Measurements from ENCODE around the gene BRIP1. TPM values are rescaled to one million over a fixed set of nuclear protein-coding genes. Genes with fewer than 3 reads are reported as not detected.

Gene BRIP1
- total RNA-seq, 4 donors from 2014 or later, result 0.80 to 2.4 (median 0.93) TPM

DNA sequence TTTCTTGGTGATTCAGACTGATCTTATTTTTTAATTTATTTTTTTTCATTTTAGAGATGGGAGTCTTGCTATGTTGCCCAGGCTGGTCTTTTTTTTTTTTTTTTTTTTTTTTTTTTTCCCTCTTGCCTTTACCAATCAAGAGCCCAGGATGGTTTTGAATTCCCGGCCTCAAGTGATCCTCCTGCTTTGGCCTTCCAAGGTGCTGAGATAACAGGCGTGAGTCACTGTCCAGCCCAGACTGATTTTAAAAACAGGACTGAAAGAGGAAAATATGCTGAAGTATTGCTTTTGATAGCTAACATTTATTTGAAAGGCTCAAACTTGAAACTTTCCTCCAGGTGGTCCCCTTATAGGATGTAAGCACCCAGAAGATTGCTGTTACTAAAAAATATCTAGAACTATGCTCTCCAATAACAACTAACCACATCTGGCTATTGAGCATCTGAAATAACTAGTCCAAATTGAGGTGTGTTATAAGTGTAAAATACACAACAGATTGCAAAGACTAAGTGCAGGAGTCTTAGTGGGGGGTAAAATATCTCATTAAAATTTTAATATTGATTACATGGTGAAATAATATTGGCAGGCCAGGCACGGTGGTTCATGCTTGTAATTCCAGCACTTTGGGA lies 15.8 kb upstream of the BRIP1 start:
- no peak for DNase-seq (ENCODE audit: low spot score in 2 of 2)
- intact Hi-C loops (cut with DNase I; ENCODE audit: low total_unique reads), result no loop called here
- H3K4me3 ChIP-seq (ENCODE audit: low read depth, poor library complexity, severe bottlenecking), result no peak overlapping the region
- TF ChIP-seq, protein P1, sequence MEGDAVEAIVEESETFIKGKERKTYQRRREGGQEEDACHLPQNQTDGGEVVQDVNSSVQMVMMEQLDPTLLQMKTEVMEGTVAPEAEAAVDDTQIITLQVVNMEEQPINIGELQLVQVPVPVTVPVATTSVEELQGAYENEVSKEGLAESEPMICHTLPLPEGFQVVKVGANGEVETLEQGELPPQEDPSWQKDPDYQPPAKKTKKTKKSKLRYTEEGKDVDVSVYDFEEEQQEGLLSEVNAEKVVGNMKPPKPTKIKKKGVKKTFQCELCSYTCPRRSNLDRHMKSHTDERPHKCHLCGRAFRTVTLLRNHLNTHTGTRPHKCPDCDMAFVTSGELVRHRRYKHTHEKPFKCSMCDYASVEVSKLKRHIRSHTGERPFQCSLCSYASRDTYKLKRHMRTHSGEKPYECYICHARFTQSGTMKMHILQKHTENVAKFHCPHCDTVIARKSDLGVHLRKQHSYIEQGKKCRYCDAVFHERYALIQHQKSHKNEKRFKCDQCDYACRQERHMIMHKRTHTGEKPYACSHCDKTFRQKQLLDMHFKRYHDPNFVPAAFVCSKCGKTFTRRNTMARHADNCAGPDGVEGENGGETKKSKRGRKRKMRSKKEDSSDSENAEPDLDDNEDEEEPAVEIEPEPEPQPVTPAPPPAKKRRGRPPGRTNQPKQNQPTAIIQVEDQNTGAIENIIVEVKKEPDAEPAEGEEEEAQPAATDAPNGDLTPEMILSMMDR (IDR thresholded peaks at IDR 0.05), result no peak
- TF ChIP-seq POLR2A (IDR thresholded peaks at IDR 0.05), result no peak
- 91 to 96% methylated on average over 3 of the region's 3 CpGs for WGBS, 2 donors

DNA sequence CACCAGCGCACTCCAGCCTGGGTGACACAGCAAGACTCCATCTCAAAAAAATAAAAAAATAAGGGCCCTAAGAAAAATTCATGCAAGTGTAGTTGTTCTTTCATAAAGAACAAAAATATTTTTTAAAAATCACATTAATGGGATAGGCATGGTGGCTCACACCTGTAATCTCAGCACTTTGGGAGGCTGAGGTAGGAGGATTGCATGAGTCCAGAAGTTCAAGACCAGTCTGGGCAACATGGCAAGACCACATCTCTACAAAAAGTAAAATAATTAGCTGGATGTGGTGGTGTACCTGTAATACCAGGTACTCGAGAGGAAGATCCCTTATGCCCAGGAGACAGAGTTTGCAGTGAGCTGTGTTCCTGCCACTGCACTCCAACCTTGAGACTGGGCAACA lies 15.2 kb upstream of the BRIP1 start:
- 72 to 97% methylated on average over 2 of the region's 2 CpGs for WGBS, 2 donors
- DNase-seq (ENCODE audit: low spot score in 2 of 2), result no peak
- intact Hi-C loops (cut with DNase I; ENCODE audit: low total_unique reads), result no loop called here
- TF ChIP-seq POLR2A (IDR thresholded peaks at IDR 0.05), result no peak
- TF ChIP-seq, protein P1 (IDR thresholded peaks at IDR 0.05), result no peak
- no peak overlapping the region for H3K4me3 ChIP-seq (ENCODE audit: low read depth, poor library complexity, severe bottlenecking)

DNA sequence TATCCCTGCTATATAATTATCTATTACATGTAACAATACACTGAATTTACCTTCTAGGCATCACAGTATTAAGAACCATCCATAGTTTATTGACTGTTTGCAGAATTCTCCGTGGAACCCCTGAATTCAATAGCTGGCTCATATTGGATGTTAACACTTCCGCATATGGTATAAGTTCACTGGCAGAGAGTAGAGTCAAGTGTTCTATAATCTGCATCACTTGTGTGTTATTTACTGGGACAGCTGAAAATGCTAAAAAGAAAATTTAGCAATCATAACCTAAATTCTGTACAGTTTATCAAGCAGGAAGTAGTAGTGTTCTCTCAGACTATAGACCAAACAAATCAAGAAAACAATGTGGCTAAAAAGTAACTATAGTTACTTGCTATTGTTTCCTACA lies 14.5 kb upstream of the BRIP1 start:
- intact Hi-C loops (cut with DNase I; ENCODE audit: low total_unique reads), result no loop called here
- H3K4me3 ChIP-seq (ENCODE audit: low read depth, poor library complexity, severe bottlenecking), result no peak overlapping the region
- WGBS, 2 donors, result 94 to 98% methylated on average over 2 of the region's 2 CpGs
- no peak for DNase-seq (ENCODE audit: low spot score in 2 of 2)
- no peak for TF ChIP-seq POLR2A (IDR thresholded peaks at IDR 0.05)
- TF ChIP-seq, protein P1 (IDR thresholded peaks at IDR 0.05), result no peak

DNA sequence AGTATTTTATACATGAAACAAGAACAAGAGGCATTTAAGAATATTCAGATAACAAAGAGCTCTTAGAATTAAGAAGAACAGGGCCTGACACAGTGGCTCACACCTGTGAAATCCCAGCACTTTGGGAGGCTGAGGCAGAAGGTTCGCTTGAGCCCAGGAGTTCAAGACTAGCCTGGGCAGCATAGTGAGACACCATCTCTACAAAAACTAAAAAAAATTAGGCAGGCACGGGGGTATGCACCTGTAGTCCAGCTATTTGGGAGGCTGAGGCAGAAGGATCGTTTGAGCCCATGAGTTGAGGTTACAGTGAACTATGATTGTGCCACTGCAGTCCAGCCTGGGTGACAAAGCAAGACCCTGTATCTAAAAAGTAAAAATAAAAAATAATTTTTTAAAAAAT lies 12.5 kb upstream of the BRIP1 start:
- no peak for DNase-seq (ENCODE audit: low spot score in 2 of 2)
- intact Hi-C loops (cut with DNase I; ENCODE audit: low total_unique reads), result no loop called here
- TF ChIP-seq, protein P1 (IDR thresholded peaks at IDR 0.05), result no peak
- WGBS, 2 donors, result 94 to 100% methylated on average over 3 of the region's 3 CpGs
- no peak overlapping the region for H3K4me3 ChIP-seq (ENCODE audit: low read depth, poor library complexity, severe bottlenecking)

DNA sequence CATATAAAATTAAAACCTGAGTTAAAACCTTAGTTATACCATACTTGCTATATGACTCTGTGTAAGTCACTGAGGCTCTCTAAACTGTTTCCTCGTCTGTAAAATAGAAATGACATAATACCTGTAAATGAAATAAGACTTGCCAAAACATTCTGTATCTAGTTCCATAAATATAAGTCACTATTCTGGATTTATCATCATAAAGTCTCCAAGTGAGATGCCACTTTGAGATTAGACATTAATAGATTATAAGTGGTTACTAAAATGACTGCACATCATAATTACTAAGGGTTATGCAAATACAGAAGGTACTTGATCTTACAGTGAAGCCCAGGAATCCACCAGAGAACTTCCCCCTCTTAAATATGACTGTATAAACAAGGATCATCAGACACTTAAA lies 12.0 kb upstream of the BRIP1 start:
- TF ChIP-seq, protein P1 (IDR thresholded peaks at IDR 0.05), result no peak
- no peak for TF ChIP-seq POLR2A (IDR thresholded peaks at IDR 0.05)
- intact Hi-C loops (cut with DNase I; ENCODE audit: low total_unique reads), result no loop called here
- WGBS, 2 donors, result 74 to 83% methylated on average over 1 of the region's 1 CpG
- H3K4me3 ChIP-seq (ENCODE audit: low read depth, poor library complexity, severe bottlenecking), result no peak overlapping the region
- DNase-seq (ENCODE audit: low spot score in 2 of 2), result no peak

DNA sequence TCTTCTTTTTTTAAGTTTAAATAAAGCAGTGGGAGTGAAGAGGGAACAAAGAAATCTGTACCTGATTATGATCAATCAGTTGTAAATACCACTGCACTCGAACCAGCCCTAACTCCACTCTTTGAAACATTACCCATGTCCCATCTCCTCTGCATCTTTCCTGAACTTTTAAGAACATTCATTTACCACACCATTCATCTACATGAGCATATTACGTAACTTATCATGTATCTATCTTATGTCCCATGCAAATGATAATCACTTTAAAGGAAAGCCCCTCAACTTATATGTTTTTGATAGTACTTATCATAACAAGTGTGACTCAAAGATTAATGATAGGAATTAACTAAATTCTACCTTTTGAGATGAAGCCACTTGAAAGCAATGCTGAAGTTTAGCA lies 10.7 kb upstream of the BRIP1 start:
- TF ChIP-seq, protein P1 (IDR thresholded peaks at IDR 0.05), result no peak
- TF ChIP-seq POLR2A (IDR thresholded peaks at IDR 0.05), result no peak
- 83 to 87% methylated on average over 2 of the region's 2 CpGs for WGBS, 2 donors
- no peak for DNase-seq (ENCODE audit: low spot score in 2 of 2)
- intact Hi-C loops (cut with DNase I; ENCODE audit: low total_unique reads), result loop anchor here (5.0 kb wide), 1 partner anchor 188 kb away; no protein-coding TSS in a partner anchor
- H3K4me3 ChIP-seq (ENCODE audit: low read depth, poor library complexity, severe bottlenecking), result no peak overlapping the region

Data from lower leg skin (tissue), 4 donors.